Left ventricle myocardium inferior (tissue), 1 donor: ENCODE data around the gene SPHK1. TPM values are rescaled to one million over a fixed set of nuclear protein-coding genes. Genes with fewer than 3 reads are reported as not detected.

Source experiments
- DNase-seq: peaks from one replicate; pipeline ENCODE4 v3.0.0-alpha.2; 2020
- H3K27ac ChIP-seq: fragments of 200-600 bp; replicated peaks from 2 replicates; pipeline ENCODE4 v1.8.0; 2021
- H3K27me3 ChIP-seq: fragments of 200-600 bp; 2 replicates; pipeline ENCODE4 v1.8.0; 2021; ENCODE audit warnings: low read depth
- H3K36me3 ChIP-seq: fragments of 200-600 bp; 2 replicates; pipeline ENCODE4 v1.8.0; 2021
- H3K4me1 ChIP-seq: fragments of 200-600 bp; 2 replicates; pipeline ENCODE4 v1.8.0; 2021
- H3K4me3 ChIP-seq: fragments of 200-600 bp; 2 replicates; pipeline ENCODE4 v1.8.0; 2021; ENCODE audit warnings: mild to moderate bottlenecking, moderate library complexity
- H3K9me3 ChIP-seq: fragments of 200-600 bp; replicated peaks from 2 replicates; pipeline ENCODE4 v1.8.0; 2021
- CTCF ChIP-seq: fragments of 200-600 bp; IDR thresholded peaks from 2 replicates; pipeline ENCODE4 v1.8.0; 2021; ENCODE audit warnings: antibody characterized with exemption, mild to moderate bottlenecking, borderline replicate concordance
- intact Hi-C: fragments of 100-400 bp; cut with micrococcal nuclease; formaldehyde crosslinking; loops from one replicate; pipeline ENCODE4 v1.11.0; 2022
- total RNA-seq: library from RNA; stranded (reverse); fragmentation: NEBNext Ultra II Directional; extraction: Animal tissue kit (Norgen Biotek cat#: 25700); gene quantifications from one replicate; pipeline ENCODE4 v1.2.1, GENCODE V29; 2021
- donor health status: DM: no; HTN: yes; CAD: no; lungs with severe emphysema.

The SPHK1 gene
- total RNA-seq, 1 donor from 2014 or later: 2.3 TPM

GRCh38 chr17:76405607-76405966 is 21.2 kb downstream of the SPHK1 start:
- DNase-seq: peak; percentile 14
- H3K4me1 ChIP-seq: peaks cover 83% of the 10 kb centered on the region
- H3K9me3 ChIP-seq: no peaks in the 10 kb centered on the region
- TF ChIP-seq CTCF: no peak
- peak overlapping the region; percentile 87 for H3K27ac ChIP-seq
- peaks cover 42% of the 10 kb centered on the region for H3K36me3 ChIP-seq
- H3K27me3 ChIP-seq: no peaks in the 10 kb centered on the region
- intact Hi-C loops: loop anchor here (10.0 kb wide), 1 partner anchor 49 kb away; the partner anchor contains the start of gene UBE2O
- peak overlapping the region; percentile 0 for H3K4me3 ChIP-seq

- intact Hi-C loops: loop anchor here (10.0 kb wide), 1 partner anchor 49 kb away; the partner anchor contains the start of gene UBE2O
- Histone ChIP-seq H3K9me3 (no peaks in the 10 kb centered on the region), H3K36me3 (peaks cover 37% of the 10 kb centered on the region), H3K4me3 (peak overlapping the region; percentile 0), H3K4me1 (peaks cover 88% of the 10 kb centered on the region), H3K27ac (peak overlapping the region; percentile 87), H3K27me3 (no peaks in the 10 kb centered on the region)
- TF ChIP-seq CTCF: no peak
- peak; percentile 87 for DNase-seq
These were observed 21.7 kb downstream of the SPHK1 start for GRCh38 chr17:76405967-76406647.

GRCh38 chr17:76407509-76407908 is 23.1 kb downstream of the SPHK1 start:
- H3K4me1 ChIP-seq: peaks cover 90% of the 10 kb centered on the region
- H3K27ac ChIP-seq: peak overlapping the region; percentile 87
- no peaks in the 10 kb centered on the region for H3K9me3 ChIP-seq
- intact Hi-C loops: loop anchor here (10.0 kb wide), 1 partner anchor 47 kb away; the partner anchor contains the start of gene UBE2O
- H3K4me3 ChIP-seq: no peak overlapping the region
- DNase-seq: no peak
- H3K36me3 ChIP-seq: peaks cover 23% of the 10 kb centered on the region
- H3K27me3 ChIP-seq: no peaks in the 10 kb centered on the region
- TF ChIP-seq CTCF: no peak

GRCh38 chr17:76408037-76408849 is 23.8 kb downstream of the SPHK1 start:
- TF ChIP-seq CTCF: peak; percentile 85
- intact Hi-C loops: loop anchor here (10.0 kb wide), 1 partner anchor 47 kb away; the partner anchor contains the start of gene UBE2O
- peaks cover 15% of the 10 kb centered on the region for H3K36me3 ChIP-seq
- H3K27me3 ChIP-seq: no peaks in the 10 kb centered on the region
- H3K9me3 ChIP-seq: no peaks in the 10 kb centered on the region
- H3K4me1 ChIP-seq: peaks cover 86% of the 10 kb centered on the region
- H3K27ac ChIP-seq: peak overlapping the region; percentile 87
- H3K4me3 ChIP-seq: no peak overlapping the region
- DNase-seq: no peak

- H3K4me3 ChIP-seq: no peak overlapping the region
- H3K9me3 ChIP-seq: no peaks in the 10 kb centered on the region
- no peaks in the 10 kb centered on the region for H3K36me3 ChIP-seq
- TF ChIP-seq CTCF: no peak
- peaks cover 86% of the 10 kb centered on the region for H3K4me1 ChIP-seq
- peak overlapping the region; percentile 10 for H3K27ac ChIP-seq
- DNase-seq: no peak
- intact Hi-C loops: no loop called here
- no peaks in the 10 kb centered on the region for H3K27me3 ChIP-seq
These were observed 26.0 kb downstream of the SPHK1 start for GRCh38 chr17:76410328-76410965.
